KBM-7 (cell line): Measurements from ENCODE around the gene CCDC12.

Experiments
- DNase-seq: peaks from one replicate; pipeline ENCODE4 v3.0.0-alpha.2; 2015
- in situ Hi-C: fragments of 300-500 bp; cut with MboI; formaldehyde crosslinking; loops from 2 replicates; pipeline ENCODE4 v1.14.3; 2020; ENCODE audit warnings: low sequenced_read_pairs, low pct_unique_long_range_greater_than_20kb, mixed read lengths

The CCDC12 gene

DNA sequence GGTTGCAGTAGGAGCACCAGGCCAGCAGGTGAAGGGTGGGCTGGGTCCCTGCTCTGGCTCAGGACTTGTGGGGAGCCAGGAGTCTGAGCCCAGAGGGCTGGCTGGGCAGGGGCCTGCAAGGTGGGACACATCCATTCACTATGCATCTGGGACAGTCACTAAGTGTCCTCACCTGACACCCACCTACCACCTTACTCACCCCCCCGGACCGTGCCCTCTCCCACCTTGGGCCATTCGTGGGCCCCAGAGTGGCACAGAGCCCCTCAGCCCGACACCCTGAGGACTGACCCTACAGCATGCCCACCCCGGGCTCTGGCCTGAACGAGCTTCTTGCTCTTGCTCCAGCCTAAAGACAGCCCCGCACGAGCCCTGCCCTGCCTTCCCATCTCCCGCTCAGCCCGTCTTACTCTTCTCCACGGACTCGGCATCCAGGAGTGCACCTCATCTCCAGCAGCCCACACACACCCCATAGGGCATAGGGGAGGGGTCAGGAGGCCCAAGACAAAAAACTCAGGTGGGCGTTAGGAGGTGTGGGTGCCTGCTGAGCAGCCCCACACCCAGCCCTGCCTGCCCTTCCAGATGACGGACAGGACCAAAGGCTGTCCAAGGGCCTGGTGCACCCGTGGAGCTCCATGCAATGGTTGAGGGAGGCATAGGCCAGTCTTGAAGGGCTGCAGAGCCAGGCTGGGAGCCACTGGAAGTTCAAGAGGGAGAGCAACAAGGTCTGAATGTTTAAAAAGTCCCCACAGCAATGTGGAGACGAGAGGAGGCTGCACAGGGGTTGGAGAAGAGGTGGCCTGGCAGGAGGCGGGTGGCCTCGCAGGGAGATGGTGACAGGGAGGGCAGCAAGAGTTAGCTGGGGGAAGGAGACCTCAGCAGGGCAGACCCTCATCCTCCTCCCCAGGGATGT is 72.0 kb downstream of the CCDC12 start:
- DNase-seq, result no peak
- in situ Hi-C loops, result loop anchor here (10.0 kb wide), 1 partner anchor 190 kb away; the partner anchor contains the start of gene PRSS50

DNA sequence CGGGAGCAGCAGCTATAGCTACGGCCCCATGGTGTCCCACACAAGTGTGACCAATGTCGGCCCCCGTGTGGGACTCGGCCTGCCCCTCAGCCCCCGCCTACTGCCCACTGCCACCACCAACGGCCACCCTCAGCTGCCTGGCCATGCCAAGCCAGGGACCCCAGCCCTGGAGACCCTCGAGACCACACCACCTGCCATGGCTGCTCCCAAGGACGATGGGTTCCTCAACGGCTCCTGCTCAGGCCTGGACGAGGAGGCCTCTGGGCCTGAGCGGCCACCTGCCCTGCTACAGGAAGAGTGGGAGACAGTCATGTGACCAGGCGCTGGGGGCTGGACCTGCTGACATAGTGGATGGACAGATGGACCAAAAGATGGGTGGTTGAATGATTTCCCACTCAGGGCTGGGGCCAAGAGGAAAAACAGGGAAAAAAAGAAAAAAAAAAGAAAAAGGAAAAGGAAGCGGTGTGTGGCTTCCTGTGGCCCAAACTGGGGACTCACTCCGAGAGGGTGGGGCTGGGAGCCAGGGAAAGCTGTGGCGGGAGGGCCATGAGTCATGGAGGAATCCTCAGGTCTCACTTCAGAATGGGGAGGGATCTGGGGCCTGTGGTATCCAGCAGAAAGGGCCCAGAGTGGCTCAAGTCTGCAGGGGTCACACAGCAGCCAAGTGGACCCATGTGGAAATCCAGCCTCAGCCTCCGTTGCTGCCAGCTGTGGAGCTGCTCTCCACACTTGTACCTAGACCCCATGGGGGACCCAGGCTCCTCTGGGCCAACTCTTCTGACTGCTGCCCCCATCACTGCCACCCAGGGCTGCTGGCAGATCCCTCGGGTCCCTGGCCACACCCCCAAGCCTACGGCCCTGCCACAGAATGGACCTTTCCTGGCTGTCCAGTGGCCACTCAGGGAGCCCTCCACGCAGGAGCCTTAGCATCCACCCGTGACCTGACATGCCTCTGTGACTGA is 72.9 kb downstream of the CCDC12 start:
- in situ Hi-C loops, result loop anchor here (10.0 kb wide), 1 partner anchor 189 kb away; the partner anchor contains the start of gene PRSS50
- no peak for DNase-seq

GRCh38 chr3:46902188-46902631 is 74.3 kb downstream of the CCDC12 start:
- in situ Hi-C loops, result loop anchor here (10.0 kb wide), 1 partner anchor 187 kb away; the partner anchor contains the start of gene PRSS50
- no peak for DNase-seq

- in situ Hi-C loops, result loop anchor here (10.0 kb wide), 1 partner anchor 187 kb away; the partner anchor contains the start of gene PRSS50
- DNase-seq, result no peak
Observed at GRCh38 chr3:46901591-46902187, 74.9 kb downstream of the CCDC12 start.

DNA sequence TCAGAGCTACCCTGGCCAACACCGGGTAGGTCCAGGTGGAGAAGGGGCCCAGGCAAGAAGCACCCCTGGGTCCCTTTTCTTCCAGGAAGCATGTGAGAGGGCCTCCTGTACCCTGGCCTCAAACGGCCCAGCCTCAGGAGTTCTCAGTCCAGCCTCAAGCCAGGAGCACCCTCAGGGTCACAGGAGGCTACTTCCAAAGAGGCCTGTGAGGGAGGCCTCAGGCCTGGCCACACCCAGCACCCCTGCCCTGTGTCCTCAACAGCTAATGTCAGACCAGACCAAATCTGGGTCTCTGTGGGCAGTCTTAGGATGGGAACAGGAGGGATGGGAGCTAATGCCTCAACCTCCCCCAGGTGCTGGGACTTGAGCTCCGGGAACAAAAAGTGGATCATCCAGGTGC is 75.5 kb downstream of the CCDC12 start:
- in situ Hi-C loops, result loop anchor here (10.0 kb wide), 1 partner anchor 186 kb away; the partner anchor contains the start of gene PRSS50
- no peak for DNase-seq

GRCh38 chr3:46900356-46900755 is 76.2 kb downstream of the CCDC12 start:
- no peak for DNase-seq
- in situ Hi-C loops, result loop anchor here (10.0 kb wide), 1 partner anchor 186 kb away; the partner anchor contains the start of gene PRSS50

DNA sequence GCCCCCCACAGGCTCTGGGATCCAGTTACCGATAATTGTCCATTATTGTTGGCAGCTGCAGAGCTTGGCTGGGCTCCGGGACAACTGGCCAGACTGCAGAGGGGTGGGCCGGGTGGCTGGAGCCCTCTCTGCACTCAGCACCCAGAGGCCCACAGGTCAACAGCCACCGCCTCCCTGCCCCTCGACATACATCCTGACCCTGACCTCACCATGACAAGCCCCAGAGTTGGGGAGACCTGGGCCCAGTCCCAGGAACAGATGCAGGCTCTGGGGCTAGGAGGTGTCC is 76.6 kb downstream of the CCDC12 start:
- in situ Hi-C loops, result loop anchor here (10.0 kb wide), 1 partner anchor 185 kb away; the partner anchor contains the start of gene PRSS50

DNA sequence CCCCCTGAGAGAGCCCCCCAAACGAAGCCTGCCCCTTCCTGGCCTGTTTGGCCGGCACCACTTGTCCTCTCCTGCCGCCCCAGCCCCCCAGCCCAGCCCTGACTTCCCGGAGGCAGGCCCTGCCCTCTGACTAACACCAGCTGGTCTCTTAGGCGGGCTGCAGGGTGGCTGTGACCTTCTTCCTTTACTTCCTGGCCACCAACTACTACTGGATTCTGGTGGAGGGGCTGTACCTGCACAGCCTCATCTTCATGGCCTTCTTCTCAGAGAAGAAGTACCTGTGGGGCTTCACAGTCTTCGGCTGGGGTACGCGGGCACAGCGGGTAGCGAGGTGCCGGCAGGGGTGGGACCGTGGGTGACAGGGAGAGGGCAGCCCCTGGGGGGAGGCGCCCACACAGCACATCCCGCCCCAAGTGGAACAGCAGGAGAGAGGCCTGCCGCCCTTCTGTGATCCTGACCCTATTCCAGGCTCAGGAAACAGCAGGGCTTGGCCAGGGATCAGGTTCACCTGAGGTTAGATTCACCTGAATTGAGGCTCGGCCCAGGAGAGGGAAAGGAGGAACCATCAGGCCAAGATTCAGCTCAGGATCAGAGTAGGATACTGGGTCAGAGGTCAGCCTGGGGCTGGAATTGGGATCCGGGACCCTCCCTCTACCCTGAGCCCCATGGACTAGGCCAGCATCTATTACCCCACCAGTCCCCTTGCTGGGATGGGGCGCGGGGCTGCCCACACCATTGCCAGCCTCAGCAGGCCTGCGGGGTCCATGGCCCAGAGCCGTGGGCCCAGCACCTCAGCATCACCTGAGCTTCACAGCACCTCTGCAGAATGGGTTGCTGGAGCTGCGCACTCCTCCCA is 77.2 kb downstream of the CCDC12 start:
- DNase-seq, result no peak
- in situ Hi-C loops, result loop anchor here (10.0 kb wide), 1 partner anchor 185 kb away; the partner anchor contains the start of gene PRSS50

More for the DNA sequence above, 76.6 kb downstream of the CCDC12 start:
- DNase-seq, result no peak

- in situ Hi-C loops, result no loop called here
- no peak for DNase-seq
Observed at GRCh38 chr3:46898321-46899150, 78.0 kb downstream of the CCDC12 start.

GRCh38 chr3:46897829-46898320 is 78.7 kb downstream of the CCDC12 start:
- DNase-seq, result no peak
- in situ Hi-C loops, result no loop called here

DNA sequence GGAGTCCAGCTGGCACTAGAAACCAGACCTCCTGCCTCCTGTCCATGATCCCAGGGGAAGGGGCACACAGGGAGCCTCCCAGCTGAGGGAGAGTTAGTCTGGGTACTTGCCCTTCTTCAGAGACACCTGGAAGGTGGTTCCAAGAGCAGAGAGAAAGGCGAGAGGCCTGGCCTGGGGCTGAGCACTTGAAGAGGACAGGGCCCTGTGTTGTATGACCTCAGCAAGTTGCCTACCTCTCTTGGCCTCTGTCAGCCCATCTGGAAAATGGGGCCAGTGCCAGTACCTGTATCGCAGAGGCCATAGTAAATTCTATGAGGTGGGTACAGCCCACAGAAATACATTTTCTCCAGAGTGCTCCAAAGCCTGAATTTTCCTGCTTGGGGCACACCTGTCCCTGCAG is 79.5 kb downstream of the CCDC12 start:
- in situ Hi-C loops, result no loop called here
- no peak for DNase-seq

DNA sequence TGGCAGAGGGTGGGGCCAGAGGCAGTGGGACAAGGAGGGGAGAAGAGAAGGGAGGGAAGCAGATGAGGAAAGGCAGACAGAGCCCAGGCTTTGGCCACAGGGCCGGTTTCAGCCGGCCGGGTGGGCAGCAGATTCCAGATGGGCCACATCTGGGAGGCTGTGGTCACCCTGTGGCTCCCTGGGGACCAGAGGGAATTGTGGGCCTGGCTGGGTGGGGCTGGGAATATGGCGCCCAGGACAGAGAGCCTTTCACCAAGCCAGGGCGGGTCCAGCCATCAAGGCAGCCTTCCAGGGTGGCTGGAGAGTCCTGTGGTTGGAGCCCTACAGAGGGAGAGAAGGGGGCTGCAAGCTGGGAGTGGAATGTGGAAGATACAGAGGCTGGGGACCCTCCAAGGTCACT is 80.2 kb downstream of the CCDC12 start:
- in situ Hi-C loops, result no loop called here

DNA sequence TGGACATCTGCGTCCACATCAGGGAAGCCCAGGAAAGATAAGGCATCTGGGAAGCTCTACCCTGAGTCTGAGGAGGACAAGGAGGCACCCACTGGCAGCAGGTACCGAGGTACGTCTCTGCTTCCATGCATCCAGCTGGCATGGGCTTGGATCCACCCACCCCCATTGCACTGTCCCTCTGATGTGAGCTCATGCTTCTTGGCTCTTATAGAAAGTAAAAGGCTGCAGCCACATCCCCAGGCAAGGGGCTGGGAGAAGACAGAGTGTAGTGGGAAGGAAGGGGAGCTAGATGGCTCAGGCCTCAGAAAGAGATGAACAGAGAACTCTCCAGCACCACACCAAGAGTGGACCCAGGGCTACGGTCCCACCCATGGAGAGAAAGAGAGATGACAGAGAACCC is 80.8 kb downstream of the CCDC12 start:
- in situ Hi-C loops, result no loop called here
- no peak for DNase-seq

More for the DNA sequence above, 80.2 kb downstream of the CCDC12 start:
- no peak for DNase-seq

GRCh38 chr3:46895204-46895660 is 81.3 kb downstream of the CCDC12 start:
- peak; percentile 65 for DNase-seq
- in situ Hi-C loops, result no loop called here

GRCh38 chr3:46894256-46894655 is 82.3 kb downstream of the CCDC12 start:
- DNase-seq, result no peak
- in situ Hi-C loops, result no loop called here

- in situ Hi-C loops, result no loop called here
- no peak for DNase-seq
Observed at GRCh38 chr3:46893763-46894162, 82.8 kb downstream of the CCDC12 start.

- in situ Hi-C loops, result no loop called here
- DNase-seq, result no peak
Observed at GRCh38 chr3:46893146-46893748, 83.3 kb downstream of the CCDC12 start.
